Osteocyte (in vitro differentiated cells): ENCODE measurements around the gene PRTFDC1. TPM values are rescaled to one million over a fixed set of nuclear protein-coding genes. Genes with fewer than 3 reads are reported as not detected.

Experiments
- DNase-seq: peaks from one replicate; pipeline ENCODE4 v3.0.0; 2021; ENCODE audit warnings: mixed read lengths; ENCODE audit not compliant: unreplicated experiment; ENCODE audit errors: extremely low spot score
- H3K27ac Mint-ChIP-seq: one replicate; pipeline ENCODE4 v1.8.0; 2021; ENCODE audit warnings: mild to moderate bottlenecking, mixed read lengths; ENCODE audit not compliant: unreplicated experiment
- H3K27me3 Mint-ChIP-seq: one replicate; pipeline ENCODE4 v1.8.0; 2021; ENCODE audit warnings: mixed read lengths; ENCODE audit not compliant: unreplicated experiment
- H3K36me3 Mint-ChIP-seq: one replicate; pipeline ENCODE4 v1.8.0; 2021; ENCODE audit warnings: mixed read lengths; ENCODE audit not compliant: unreplicated experiment
- H3K4me1 Mint-ChIP-seq: one replicate; pipeline ENCODE4 v1.8.0; 2021; ENCODE audit warnings: mixed read lengths; ENCODE audit not compliant: unreplicated experiment
- H3K4me3 Mint-ChIP-seq: one replicate; pipeline ENCODE4 v1.8.0; 2021; ENCODE audit warnings: mild to moderate bottlenecking, moderate library complexity, mixed read lengths; ENCODE audit not compliant: unreplicated experiment
- H3K9me3 Mint-ChIP-seq: one replicate; pipeline ENCODE4 v1.8.0; 2021; ENCODE audit warnings: mixed read lengths; ENCODE audit not compliant: unreplicated experiment
- CTCF ChIP-seq: fragments of 200-600 bp; sonication (generic); IDR thresholded peaks from 2 replicates; pipeline ENCODE4 v1.5.0; 2021; ENCODE audit warnings: antibody characterized with exemption, mild to moderate bottlenecking, moderate library complexity
- total RNA-seq: library from RNA; stranded (reverse); gene quantifications from 2 replicates; pipeline ENCODE4 v1.2.1, GENCODE V29; 2021

PRTFDC1 gene
- total RNA-seq, 1 donor from 2014 or later = 4.4 TPM

- Mint-ChIP-seq H3K27ac (no peak overlapping the region), H3K36me3 (peaks cover 9% of the 10 kb centered on the region), H3K9me3 (no peaks in the 10 kb centered on the region), H3K4me3 (no peak overlapping the region), H3K27me3 (no peaks in the 10 kb centered on the region), H3K4me1 (peaks cover 4% of the 10 kb centered on the region)
- TF ChIP-seq CTCF = no peak
- no peak for DNase-seq
Observed at GRCh38 chr10:24935504-24936292, 16.7 kb downstream of the PRTFDC1 start.

- no peak for DNase-seq
- no peaks in the 10 kb centered on the region for H3K27me3 Mint-ChIP-seq
- peaks cover 6% of the 10 kb centered on the region for H3K36me3 Mint-ChIP-seq
- H3K4me1 Mint-ChIP-seq = peaks cover 33% of the 10 kb centered on the region
- H3K9me3 Mint-ChIP-seq = no peaks in the 10 kb centered on the region
- H3K4me3 Mint-ChIP-seq = no peak overlapping the region
- H3K27ac Mint-ChIP-seq = no peak overlapping the region
- no peak for TF ChIP-seq CTCF
Observed at GRCh38 chr10:24931236-24931635, 21.2 kb downstream of the PRTFDC1 start.

- no peak for TF ChIP-seq CTCF
- H3K27ac Mint-ChIP-seq = peak overlapping the region; percentile 77
- H3K27me3 Mint-ChIP-seq = no peaks in the 10 kb centered on the region
- no peak for DNase-seq
- H3K36me3 Mint-ChIP-seq = peaks cover 2% of the 10 kb centered on the region
- H3K9me3 Mint-ChIP-seq = no peaks in the 10 kb centered on the region
- H3K4me1 Mint-ChIP-seq = peaks cover 33% of the 10 kb centered on the region
- H3K4me3 Mint-ChIP-seq = no peak overlapping the region
Observed at GRCh38 chr10:24930427-24930826, 22.0 kb downstream of the PRTFDC1 start.

- H3K9me3 Mint-ChIP-seq = no peaks in the 10 kb centered on the region
- no peaks in the 10 kb centered on the region for H3K27me3 Mint-ChIP-seq
- peaks cover 2% of the 10 kb centered on the region for H3K36me3 Mint-ChIP-seq
- H3K4me1 Mint-ChIP-seq = peaks cover 30% of the 10 kb centered on the region
- DNase-seq = no peak
- H3K4me3 Mint-ChIP-seq = no peak overlapping the region
- H3K27ac Mint-ChIP-seq = peak overlapping the region; percentile 77
- TF ChIP-seq CTCF = no peak
Observed at GRCh38 chr10:24929904-24930303, 22.5 kb downstream of the PRTFDC1 start.

GRCh38 chr10:24929056-24929544 lies 23.3 kb downstream of the PRTFDC1 start:
- DNase-seq = no peak
- no peak overlapping the region for H3K4me3 Mint-ChIP-seq
- H3K9me3 Mint-ChIP-seq = peaks cover 6% of the 10 kb centered on the region
- peaks cover 29% of the 10 kb centered on the region for H3K4me1 Mint-ChIP-seq
- no peaks in the 10 kb centered on the region for H3K27me3 Mint-ChIP-seq
- H3K27ac Mint-ChIP-seq = peak overlapping the region; percentile 77
- no peak for TF ChIP-seq CTCF
- H3K36me3 Mint-ChIP-seq = peaks cover 7% of the 10 kb centered on the region
